22Rv1 (cell line): ENCODE results near the gene ATP10A.
"Not testable (repeated sequence)": the region's sequence is repeated elsewhere in the genome, so short reads cannot be mapped to it uniquely, and the experiment has no call there.

ENCODE experiments used
- H3K27ac ChIP-seq: fragments of 450-650 bp; 2 replicates; pipeline ENCODE4 v1.5.1; 2017
- CTCF ChIP-seq: fragments of 450-650 bp; IDR thresholded peaks from 2 replicates; pipeline ENCODE4 v1.5.1; 2017; ENCODE audit warnings: mild to moderate bottlenecking
- ZFX ChIP-seq: fragments of 450-650 bp; IDR thresholded peaks from 2 replicates; pipeline ENCODE4 v1.6.1; 2017; ENCODE audit warnings: antibody characterized with exemption, borderline replicate concordance

ATP10A gene

DNA sequence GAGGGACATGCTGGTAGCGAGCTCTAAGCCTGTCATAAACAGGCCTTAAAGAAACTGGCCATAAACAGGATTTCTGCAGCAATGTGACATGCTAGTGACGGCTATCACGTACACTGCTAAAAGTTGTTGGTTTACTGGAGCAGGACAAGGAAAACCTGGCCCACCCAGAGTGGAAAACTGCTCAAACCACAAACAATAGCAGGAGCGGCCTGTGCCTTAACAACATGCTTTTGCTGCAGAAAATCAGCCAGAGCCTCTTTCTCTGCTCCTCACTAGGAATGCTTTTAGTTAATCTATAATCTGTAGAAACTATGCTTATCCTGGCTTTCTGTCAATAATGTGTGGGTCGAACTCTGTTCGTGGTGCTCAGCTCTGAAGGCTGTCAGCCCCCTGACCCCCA, 221.4 kb downstream of the ATP10A start:
- TF ChIP-seq ZFX (no peak), CTCF (no peak)

GRCh38 chr15:25641361-25641760, 221.8 kb downstream of the ATP10A start:
- no peak overlapping the region for H3K27ac ChIP-seq
- TF ChIP-seq CTCF (no peak), ZFX (no peak)

More for the DNA sequence above, 221.4 kb downstream of the ATP10A start:
- no peak overlapping the region for H3K27ac ChIP-seq

- not testable (repeated sequence) for H3K27ac ChIP-seq
Measured at GRCh38 chr15:25640959-25641358, 222.2 kb downstream of the ATP10A start.

GRCh38 chr15:25640381-25640780, 222.7 kb downstream of the ATP10A start:
- no peak overlapping the region for H3K27ac ChIP-seq
- TF ChIP-seq CTCF (no peak), ZFX (no peak)

GRCh38 chr15:25636486-25636885, 226.6 kb downstream of the ATP10A start:
- not testable (repeated sequence) for H3K27ac ChIP-seq

GRCh38 chr15:25635191-25635590, 227.9 kb downstream of the ATP10A start:
- TF ChIP-seq ZFX = no peak
- no peak for TF ChIP-seq CTCF
- H3K27ac ChIP-seq = no peak overlapping the region

GRCh38 chr15:25633862-25634261, 229.3 kb downstream of the ATP10A start:
- TF ChIP-seq CTCF (no peak), ZFX (no peak)
- no peak overlapping the region for H3K27ac ChIP-seq

GRCh38 chr15:25631971-25632370, 231.2 kb downstream of the ATP10A start:
- TF ChIP-seq CTCF = no peak
- TF ChIP-seq ZFX = no peak
- no peak overlapping the region for H3K27ac ChIP-seq
